GM20000 (cell line): ENCODE measurements around the gene CCNT2.

Experiments
- DNase-seq: peaks from one replicate; pipeline ENCODE4 v3.0.0; 2012; ENCODE audit warnings: low spot score
- TF ChIP-seq, protein P1 (sequence below): IDR thresholded peaks from 2 replicates; pipeline ENCODE4 v1.5.1; 2012; ENCODE audit warnings: mild to moderate bottlenecking, control low read depth; ENCODE audit errors: extremely low read depth, missing control alignments

Gene CCNT2

GRCh38 chr2:134910763-134911399, 7.7 kb upstream of the CCNT2 start:
- no peak for DNase-seq
- TF ChIP-seq, protein P1, sequence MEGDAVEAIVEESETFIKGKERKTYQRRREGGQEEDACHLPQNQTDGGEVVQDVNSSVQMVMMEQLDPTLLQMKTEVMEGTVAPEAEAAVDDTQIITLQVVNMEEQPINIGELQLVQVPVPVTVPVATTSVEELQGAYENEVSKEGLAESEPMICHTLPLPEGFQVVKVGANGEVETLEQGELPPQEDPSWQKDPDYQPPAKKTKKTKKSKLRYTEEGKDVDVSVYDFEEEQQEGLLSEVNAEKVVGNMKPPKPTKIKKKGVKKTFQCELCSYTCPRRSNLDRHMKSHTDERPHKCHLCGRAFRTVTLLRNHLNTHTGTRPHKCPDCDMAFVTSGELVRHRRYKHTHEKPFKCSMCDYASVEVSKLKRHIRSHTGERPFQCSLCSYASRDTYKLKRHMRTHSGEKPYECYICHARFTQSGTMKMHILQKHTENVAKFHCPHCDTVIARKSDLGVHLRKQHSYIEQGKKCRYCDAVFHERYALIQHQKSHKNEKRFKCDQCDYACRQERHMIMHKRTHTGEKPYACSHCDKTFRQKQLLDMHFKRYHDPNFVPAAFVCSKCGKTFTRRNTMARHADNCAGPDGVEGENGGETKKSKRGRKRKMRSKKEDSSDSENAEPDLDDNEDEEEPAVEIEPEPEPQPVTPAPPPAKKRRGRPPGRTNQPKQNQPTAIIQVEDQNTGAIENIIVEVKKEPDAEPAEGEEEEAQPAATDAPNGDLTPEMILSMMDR = no peak

DNA sequence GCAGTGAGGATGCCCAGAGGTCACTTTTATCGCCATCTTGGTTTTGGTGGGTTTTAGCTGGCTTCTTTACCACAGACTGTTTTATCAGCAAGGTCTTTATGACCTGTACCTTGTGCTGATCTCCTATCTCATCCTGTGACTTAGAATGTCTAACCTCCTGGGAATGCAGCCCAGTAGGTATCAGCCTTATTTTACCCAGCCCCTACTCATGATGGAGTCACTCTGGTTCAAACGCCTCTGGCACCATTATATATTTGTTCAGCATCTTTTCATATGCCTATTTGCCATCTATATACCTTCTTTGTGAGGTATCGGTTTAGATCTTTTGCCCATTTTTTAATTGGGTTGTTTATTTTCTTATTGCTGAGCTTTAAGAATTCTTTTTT, 7.2 kb upstream of the CCNT2 start:
- TF ChIP-seq, protein P1 = no peak
- DNase-seq = no peak

- DNase-seq = no peak
These were observed 6.3 kb upstream of the CCNT2 start for GRCh38 chr2:134912361-134912760.

GRCh38 chr2:134917360-134917865, 1.2 kb upstream of the CCNT2 start:
- TF ChIP-seq, protein P1 = no peak
- DNase-seq = no peak

More at GRCh38 chr2:134912361-134912760, 6.3 kb upstream of the CCNT2 start:
- TF ChIP-seq, protein P1 = no peak

GRCh38 chr2:134917888-134918525, 615 bp upstream of the CCNT2 start:
- no peak for DNase-seq

DNA sequence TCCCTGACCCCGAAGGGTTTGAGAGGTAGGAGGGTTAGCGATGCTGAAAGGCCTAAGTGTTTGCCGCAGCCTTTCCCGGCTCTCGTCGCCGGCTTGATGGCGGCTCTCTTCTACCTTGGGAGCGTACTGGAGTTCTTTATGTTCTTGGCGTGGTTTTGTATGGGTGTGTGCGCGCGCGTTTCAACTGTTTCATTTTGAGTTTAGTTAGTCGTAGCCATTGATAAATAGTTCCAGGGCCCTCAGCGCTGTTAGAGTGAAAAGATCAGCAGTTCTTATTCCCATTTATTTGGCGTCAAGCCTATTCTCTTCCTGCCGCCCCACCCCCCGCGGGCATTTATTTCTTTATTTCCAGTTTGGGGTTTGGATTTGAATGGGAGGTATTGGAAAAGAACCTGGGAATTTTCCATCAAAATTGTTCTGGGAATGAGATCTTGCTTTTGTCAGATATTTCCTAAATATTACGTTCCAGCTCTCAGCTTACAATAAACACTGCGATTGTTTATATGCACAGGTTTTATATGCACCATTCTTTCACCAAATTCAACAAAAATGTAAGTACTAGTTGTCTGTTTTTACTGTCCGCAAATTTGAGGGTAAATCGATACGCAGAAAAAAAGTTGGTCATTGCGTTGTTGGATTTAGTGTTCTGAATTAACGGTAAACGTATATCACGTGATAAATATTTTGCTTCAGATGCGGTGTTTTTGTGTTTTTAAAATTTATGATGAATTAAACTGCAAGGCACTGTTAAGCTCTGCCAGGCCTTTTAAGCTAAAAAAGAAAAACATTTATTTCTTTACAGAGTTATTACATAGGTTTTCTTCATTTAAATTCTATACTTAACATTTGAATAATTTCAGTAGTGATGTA, 954 bp downstream of the CCNT2 start:
- peak; percentile 17 for DNase-seq
- TF ChIP-seq, protein P1 = no peak

More at GRCh38 chr2:134917888-134918525, 615 bp upstream of the CCNT2 start:
- TF ChIP-seq, protein P1 = no peak
